Skin epidermis (tissue), 12 donors: ENCODE measurements around the gene E2F3.
A peak's percentile ranks its signal among the peaks of the same experiment; 100 is the strongest.

Experiments used
- H3K27ac ChIP-seq, 21 experiments: fragments of 200-600 bp; sonication (generic) in 11 of 21; one replicate each; pipeline ENCODE4 v1.5.0; 2020; ENCODE audit warnings: mild to moderate bottlenecking in 3 of 21, inconsistent platforms in 2 of 21, moderate library complexity in 2 of 21
- H3K4me3 ChIP-seq, 7 experiments: fragments of 200-600 bp; sonication (generic) in 2 of 7; one replicate each; pipeline ENCODE4 v1.5.0; 2020; ENCODE audit warnings: inconsistent platforms in 2 of 7, mild to moderate bottlenecking in 2 of 7, moderate library complexity in 1 of 7

E2F3 gene

GRCh38 chr6:20401205-20402091, at the start of gene E2F3:
Gene E2F3 (plus strand): TSS chr6:20401879. CDS start chr6:20402233, 354 bp downstream.
- H3K27ac ChIP-seq: peak within 1 kb of the TSS; percentile 37 to 97 (median 92)
- peak within 1 kb of the TSS; percentile 62 to 87 (median 84) for H3K4me3 ChIP-seq

GRCh38 chr6:20352346-20352745, 49.3 kb upstream of the E2F3 start:
- no peak overlapping the region for H3K4me3 ChIP-seq
- H3K27ac ChIP-seq: no peak overlapping the region

DNA sequence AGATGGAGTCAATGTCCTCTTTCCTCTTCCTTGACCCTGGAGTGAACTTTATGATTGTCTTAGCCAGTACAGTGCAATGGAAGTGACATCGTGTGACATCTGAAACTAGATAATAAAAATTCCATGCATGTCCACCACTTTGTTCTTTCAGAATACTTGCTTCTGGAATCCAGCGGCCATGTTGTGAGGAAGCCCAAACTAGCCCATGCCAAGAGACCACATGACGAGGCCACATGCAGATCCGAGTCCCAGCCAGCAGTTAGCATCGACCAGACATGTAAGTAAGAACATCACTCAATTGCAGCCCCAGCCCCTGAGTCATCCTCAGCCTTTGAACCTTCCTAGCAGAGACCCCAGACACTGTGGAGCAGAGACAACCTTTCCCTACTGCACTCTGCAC, 48.5 kb upstream of the E2F3 start:
- no peak overlapping the region for H3K4me3 ChIP-seq
- no peak overlapping the region for H3K27ac ChIP-seq

- Histone ChIP-seq H3K27ac (no peak overlapping the region), H3K4me3 (no peak overlapping the region)
Measured at GRCh38 chr6:20354366-20354765, 47.3 kb upstream of the E2F3 start.

GRCh38 chr6:20360471-20361119, 41.1 kb upstream of the E2F3 start:
- Histone ChIP-seq H3K4me3 (no peak overlapping the region), H3K27ac (no peak overlapping the region)

- no peak overlapping the region for H3K27ac ChIP-seq
- H3K4me3 ChIP-seq: no peak overlapping the region
Measured at GRCh38 chr6:20362623-20363022, 39.1 kb upstream of the E2F3 start.

- Histone ChIP-seq H3K4me3 (no peak overlapping the region), H3K27ac (no peak overlapping the region)
Measured at GRCh38 chr6:20364327-20364726, 37.4 kb upstream of the E2F3 start.

DNA sequence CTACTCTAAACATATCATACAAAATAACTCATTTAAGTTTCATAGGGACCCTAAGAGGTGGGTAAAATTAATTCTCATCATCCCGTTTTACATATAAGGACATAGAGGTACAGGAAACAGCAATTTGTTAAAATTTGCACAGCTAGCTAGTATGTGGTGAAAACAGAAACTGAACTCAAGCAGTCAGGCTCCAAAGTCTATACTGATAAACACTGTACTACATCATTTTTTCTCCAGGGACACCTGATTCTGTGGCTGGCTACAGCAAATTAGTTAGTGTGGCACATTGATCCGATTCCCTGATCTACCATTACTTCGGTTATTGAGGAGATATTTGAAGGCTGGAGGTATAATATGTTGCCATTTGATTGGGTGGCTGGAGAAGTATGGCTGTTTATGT, 36.2 kb upstream of the E2F3 start:
- H3K27ac ChIP-seq: peak overlapping the region in 7 of 21 experiments; percentile 65 to 85 (median 79)
- H3K4me3 ChIP-seq: no peak overlapping the region

DNA sequence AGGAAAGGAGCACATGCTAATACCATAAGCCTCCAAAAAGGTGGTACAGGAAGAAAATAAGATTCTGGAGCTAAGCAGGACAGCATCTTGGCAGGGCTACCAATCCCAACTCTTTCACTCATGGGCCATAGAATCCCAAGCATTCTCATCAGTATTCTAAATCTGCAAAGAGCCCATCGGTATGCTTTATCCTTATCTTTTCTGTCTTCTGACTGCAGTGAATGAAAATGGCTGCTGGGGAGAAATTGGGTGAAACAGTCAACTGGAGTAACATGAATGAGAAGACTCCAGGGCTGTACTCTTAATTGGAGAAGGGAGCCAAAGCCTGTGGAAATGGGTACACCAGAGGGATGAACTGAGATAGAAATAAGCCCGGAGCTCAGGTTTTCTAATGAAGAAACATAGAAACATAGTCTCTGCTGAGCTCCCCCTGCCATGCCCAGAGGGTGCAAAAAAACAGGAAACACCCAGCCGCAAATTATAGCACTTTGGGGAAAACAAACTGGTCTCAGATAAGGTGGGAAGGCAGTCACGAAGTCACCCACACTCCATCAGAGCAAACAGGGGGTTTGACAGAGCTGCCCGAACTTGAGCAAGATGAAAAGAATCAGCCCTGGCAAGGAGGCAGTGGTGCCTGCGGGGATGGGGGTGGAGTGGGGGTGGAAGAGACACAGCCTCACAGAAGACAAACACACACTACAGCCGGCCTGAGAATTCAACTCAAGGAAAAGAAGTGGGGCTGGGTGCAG, 35.4 kb upstream of the E2F3 start:
- H3K27ac ChIP-seq: peak overlapping the region in 15 of 21 experiments; percentile 27 to 85 (median 65)

GRCh38 chr6:20367743-20368485, 33.8 kb upstream of the E2F3 start:
- no peak overlapping the region for H3K4me3 ChIP-seq
- H3K27ac ChIP-seq: peak overlapping the region in 16 of 21 experiments; percentile 22 to 85 (median 68)

More for the DNA sequence above, 35.4 kb upstream of the E2F3 start:
- H3K4me3 ChIP-seq: no peak overlapping the region

GRCh38 chr6:20370393-20370792, 31.3 kb upstream of the E2F3 start:
- peak overlapping the region in 1 of 21 experiments; percentile 27 for H3K27ac ChIP-seq
- no peak overlapping the region for H3K4me3 ChIP-seq

GRCh38 chr6:20370801-20371200, 30.9 kb upstream of the E2F3 start:
- Histone ChIP-seq H3K27ac (peak overlapping the region in 1 of 21 experiments; percentile 27), H3K4me3 (no peak overlapping the region)

- H3K4me3 ChIP-seq: no peak overlapping the region
- H3K27ac ChIP-seq: no peak overlapping the region
Measured at GRCh38 chr6:20375436-20375835, 26.2 kb upstream of the E2F3 start.

GRCh38 chr6:20377623-20378265, 23.9 kb upstream of the E2F3 start:
- Histone ChIP-seq H3K27ac (no peak overlapping the region), H3K4me3 (no peak overlapping the region)

DNA sequence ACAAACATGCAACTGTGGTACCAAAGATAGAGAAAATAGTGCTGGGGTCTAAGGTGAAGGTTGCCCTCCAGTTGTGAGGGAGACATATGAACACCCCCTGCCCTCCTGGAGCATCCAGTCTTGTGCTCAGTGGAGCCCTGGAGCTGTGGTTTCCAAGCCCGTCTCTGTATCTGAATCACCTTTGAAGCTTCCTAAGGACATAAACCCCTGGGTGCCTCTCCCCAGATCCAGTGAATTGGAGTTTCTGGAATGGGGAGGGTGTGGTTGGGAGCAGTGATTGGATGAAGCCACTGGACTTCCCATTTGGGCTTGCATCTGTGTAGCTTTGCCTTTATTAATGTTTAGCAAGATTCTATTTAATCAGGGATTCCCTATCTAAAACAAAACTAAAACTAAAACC, 22.4 kb upstream of the E2F3 start:
- H3K27ac ChIP-seq: peak overlapping the region in 2 of 21 experiments; percentile 13 to 22
- H3K4me3 ChIP-seq: no peak overlapping the region

GRCh38 chr6:20386218-20386617, 15.5 kb upstream of the E2F3 start:
- Histone ChIP-seq H3K27ac (no peak overlapping the region), H3K4me3 (no peak overlapping the region)

DNA sequence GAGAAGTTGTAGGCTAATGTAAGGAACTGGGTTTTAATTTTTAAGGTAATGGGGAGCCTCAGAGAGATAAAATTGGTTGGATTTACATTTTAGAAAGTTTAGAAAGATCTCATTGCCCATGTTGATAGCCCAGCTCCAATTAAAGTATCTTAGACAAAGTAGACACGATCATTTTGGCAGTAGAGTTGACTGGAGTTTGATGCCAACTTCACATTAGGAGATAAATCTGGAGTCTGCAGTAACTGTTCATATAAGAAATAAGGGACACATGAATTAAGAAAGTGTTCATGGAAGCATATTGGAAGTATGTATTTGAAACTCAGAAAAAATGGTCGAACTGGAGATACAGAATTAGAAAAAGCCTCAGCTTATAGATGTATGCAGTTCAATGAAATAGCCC, 12.6 kb upstream of the E2F3 start:
- Histone ChIP-seq H3K27ac (no peak overlapping the region), H3K4me3 (no peak overlapping the region)

DNA sequence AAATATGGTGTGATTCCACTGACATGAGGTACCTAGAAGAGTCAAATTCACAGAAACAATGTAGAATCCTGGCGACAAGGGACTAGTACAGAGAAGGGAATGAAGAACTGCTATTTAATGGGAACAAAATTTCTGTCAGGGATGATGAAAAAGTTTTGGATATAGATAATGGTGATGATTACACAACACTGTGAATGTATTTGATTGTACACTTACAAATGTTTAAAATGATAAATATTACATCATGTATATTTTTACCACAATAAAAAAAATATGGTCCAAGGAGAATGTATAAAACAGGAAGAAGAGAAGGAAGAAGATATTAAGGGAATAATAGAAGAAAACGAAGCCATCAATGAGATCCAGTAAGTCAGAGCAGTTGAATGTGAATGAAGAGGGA, 8.4 kb upstream of the E2F3 start:
- no peak overlapping the region for H3K4me3 ChIP-seq

GRCh38 chr6:20399518-20399917, 2.2 kb upstream of the E2F3 start:
- Histone ChIP-seq H3K27ac (no peak overlapping the region), H3K4me3 (no peak overlapping the region)

More for the DNA sequence above, 8.4 kb upstream of the E2F3 start:
- H3K27ac ChIP-seq: no peak overlapping the region
